Measurements from ENCODE around the gene FYB1. TPM values are rescaled to one million over a fixed set of nuclear protein-coding genes. Genes with fewer than 3 reads are reported as not detected.

FYB1 gene
- total RNA-seq, 2 donors from 2014 or later: not detected

DNA sequence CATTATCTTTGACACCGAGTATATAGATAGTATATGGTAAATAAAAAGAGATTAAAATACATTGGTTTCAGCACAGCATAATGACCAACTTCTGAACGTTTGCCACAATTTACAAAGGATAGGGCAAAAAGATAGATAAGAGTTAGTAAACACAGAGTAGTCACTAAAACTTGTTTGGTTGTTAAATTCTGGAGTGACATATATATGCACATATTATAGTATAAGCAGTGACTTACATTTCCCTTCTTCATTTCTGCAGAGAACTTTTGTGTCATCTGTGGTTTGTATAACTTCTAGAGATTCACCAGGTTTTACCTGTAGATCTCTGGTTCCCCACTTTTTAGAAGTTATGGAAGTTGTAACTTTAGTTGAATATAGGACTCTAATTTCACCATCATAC lies 100.7 kb downstream of the FYB1 start:
- Mint-ChIP-seq H3K4me1 (no peaks in the 10 kb centered on the region), H3K4me3 (no peak overlapping the region), H3K36me3 (ENCODE audit: low read depth) (no peaks in the 10 kb centered on the region), H3K27ac (no peak overlapping the region), H3K9me3 (no peaks in the 10 kb centered on the region), H3K27me3 (ENCODE audit: insufficient read depth) (no peaks in the 10 kb centered on the region)
- Histone ChIP-seq H3K27me3 (ENCODE audit: control insufficient read depth, insufficient read depth, low read length, poor library complexity, severe bottlenecking) (no peaks in the 10 kb centered on the region), H3K9ac (ENCODE audit: extremely low read depth, low read length, poor library complexity, severe bottlenecking) (no peak overlapping the region), H3K4me1 (ENCODE audit: control insufficient read depth, insufficient read depth, low read length) (no peaks in the 10 kb centered on the region), H3K27ac (ENCODE audit: low read depth, low read length) (no peak overlapping the region), H3K36me3 (ENCODE audit: control insufficient read depth, insufficient read depth, low read length) (no peaks in the 10 kb centered on the region), H3K9me3 (ENCODE audit: control insufficient read depth, low read length) (no peaks in the 10 kb centered on the region), H3K4me3 (ENCODE audit: low read length) (no peak overlapping the region)
- no peak for DNase-seq
- WGBS, 2 experiments (ENCODE audit: insufficient coverage in 1 of 2, insufficient read length in 1 of 2): 88 to 100% methylated on average over 2 of the region's 2 CpGs
- TF ChIP-seq, protein P1, sequence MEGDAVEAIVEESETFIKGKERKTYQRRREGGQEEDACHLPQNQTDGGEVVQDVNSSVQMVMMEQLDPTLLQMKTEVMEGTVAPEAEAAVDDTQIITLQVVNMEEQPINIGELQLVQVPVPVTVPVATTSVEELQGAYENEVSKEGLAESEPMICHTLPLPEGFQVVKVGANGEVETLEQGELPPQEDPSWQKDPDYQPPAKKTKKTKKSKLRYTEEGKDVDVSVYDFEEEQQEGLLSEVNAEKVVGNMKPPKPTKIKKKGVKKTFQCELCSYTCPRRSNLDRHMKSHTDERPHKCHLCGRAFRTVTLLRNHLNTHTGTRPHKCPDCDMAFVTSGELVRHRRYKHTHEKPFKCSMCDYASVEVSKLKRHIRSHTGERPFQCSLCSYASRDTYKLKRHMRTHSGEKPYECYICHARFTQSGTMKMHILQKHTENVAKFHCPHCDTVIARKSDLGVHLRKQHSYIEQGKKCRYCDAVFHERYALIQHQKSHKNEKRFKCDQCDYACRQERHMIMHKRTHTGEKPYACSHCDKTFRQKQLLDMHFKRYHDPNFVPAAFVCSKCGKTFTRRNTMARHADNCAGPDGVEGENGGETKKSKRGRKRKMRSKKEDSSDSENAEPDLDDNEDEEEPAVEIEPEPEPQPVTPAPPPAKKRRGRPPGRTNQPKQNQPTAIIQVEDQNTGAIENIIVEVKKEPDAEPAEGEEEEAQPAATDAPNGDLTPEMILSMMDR (conservative IDR thresholded peaks at IDR 0.05): no peak

DNA sequence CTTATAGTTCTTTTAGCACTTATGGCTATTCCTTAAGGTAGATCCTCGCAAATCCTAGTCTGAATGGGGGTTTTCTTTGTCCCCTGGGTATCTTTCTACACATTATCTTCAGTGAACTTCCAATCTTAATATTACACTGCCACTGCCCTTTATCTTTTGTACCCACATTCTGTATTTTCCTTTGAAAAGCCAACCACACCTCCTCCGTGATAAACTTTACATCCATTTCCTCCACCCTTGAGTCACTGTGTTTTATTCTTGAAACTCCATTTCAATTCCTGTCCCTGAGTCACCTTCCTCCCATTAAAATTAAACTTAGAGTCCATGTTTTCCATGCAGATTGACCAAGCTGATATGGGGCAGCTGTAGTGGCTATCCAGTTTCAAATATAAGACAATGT lies 102.0 kb downstream of the FYB1 start:
- Mint-ChIP-seq H3K27me3 (ENCODE audit: insufficient read depth) (no peaks in the 10 kb centered on the region), H3K4me3 (no peak overlapping the region), H3K4me1 (no peaks in the 10 kb centered on the region), H3K36me3 (ENCODE audit: low read depth) (no peaks in the 10 kb centered on the region), H3K9me3 (no peaks in the 10 kb centered on the region), H3K27ac (no peak overlapping the region)
- no peaks in the 10 kb centered on the region for H3K9me3 ChIP-seq (ENCODE audit: control insufficient read depth, low read length)
- no peak overlapping the region for H3K4me3 ChIP-seq (ENCODE audit: low read length)
- H3K9ac ChIP-seq (ENCODE audit: extremely low read depth, low read length, poor library complexity, severe bottlenecking): no peak overlapping the region
- TF ChIP-seq, protein P1 (conservative IDR thresholded peaks at IDR 0.05): no peak
- no peaks in the 10 kb centered on the region for H3K4me1 ChIP-seq (ENCODE audit: control insufficient read depth, insufficient read depth, low read length)
- no peaks in the 10 kb centered on the region for H3K27me3 ChIP-seq (ENCODE audit: control insufficient read depth, insufficient read depth, low read length, poor library complexity, severe bottlenecking)
- no peaks in the 10 kb centered on the region for H3K36me3 ChIP-seq (ENCODE audit: control insufficient read depth, insufficient read depth, low read length)
- WGBS, 2 experiments (ENCODE audit: insufficient coverage in 1 of 2, insufficient read length in 1 of 2): 85 to 89% methylated on average over 2 of the region's 2 CpGs
- DNase-seq: no peak
- no peak overlapping the region for H3K27ac ChIP-seq (ENCODE audit: low read depth, low read length)

DNA sequence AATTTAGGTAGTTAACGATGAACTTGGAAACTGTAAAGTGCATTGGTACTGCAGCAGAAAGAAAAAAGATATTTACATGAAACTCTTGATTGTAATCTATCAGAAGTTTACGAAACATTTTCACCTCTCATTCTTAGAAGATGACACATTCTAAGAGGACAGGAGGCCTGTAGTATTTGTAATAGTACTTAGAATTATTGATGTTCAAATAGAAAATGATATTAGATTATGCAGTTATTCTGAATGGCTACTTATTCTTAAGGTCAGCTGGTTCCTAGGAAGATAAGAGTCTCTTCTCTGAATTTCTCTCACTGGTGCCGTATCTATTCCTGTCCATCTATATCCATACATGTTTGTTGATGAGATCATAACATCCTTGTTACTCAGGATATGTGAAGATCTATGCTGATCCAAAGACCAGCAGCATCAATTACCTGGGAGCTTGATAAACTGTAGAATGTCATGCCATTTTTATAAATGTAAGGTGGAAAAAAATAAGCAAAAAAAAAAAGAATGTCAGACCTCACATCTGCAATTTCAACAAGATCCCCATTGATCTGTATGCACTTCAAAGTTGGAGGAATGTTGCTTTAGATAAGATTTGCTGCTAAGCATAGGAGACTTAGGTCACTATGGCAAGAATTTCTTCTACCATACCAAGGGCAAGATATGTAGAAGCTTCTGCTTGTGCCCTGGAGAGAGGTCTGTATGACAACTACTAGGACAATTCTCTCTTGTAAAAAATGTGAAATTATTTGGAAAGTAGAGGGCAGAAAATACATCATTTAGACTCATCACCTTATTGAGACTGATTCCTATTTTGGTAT lies 102.8 kb downstream of the FYB1 start:
- Mint-ChIP-seq H3K36me3 (ENCODE audit: low read depth) (no peaks in the 10 kb centered on the region), H3K4me3 (no peak overlapping the region), H3K4me1 (no peaks in the 10 kb centered on the region), H3K9me3 (no peaks in the 10 kb centered on the region), H3K27ac (no peak overlapping the region), H3K27me3 (ENCODE audit: insufficient read depth) (no peaks in the 10 kb centered on the region)
- Histone ChIP-seq H3K27ac (ENCODE audit: low read depth, low read length) (no peak overlapping the region), H3K9ac (ENCODE audit: extremely low read depth, low read length, poor library complexity, severe bottlenecking) (no peak overlapping the region), H3K9me3 (ENCODE audit: control insufficient read depth, low read length) (no peaks in the 10 kb centered on the region), H3K4me1 (ENCODE audit: control insufficient read depth, insufficient read depth, low read length) (no peaks in the 10 kb centered on the region), H3K27me3 (ENCODE audit: control insufficient read depth, insufficient read depth, low read length, poor library complexity, severe bottlenecking) (no peaks in the 10 kb centered on the region), H3K36me3 (ENCODE audit: control insufficient read depth, insufficient read depth, low read length) (no peaks in the 10 kb centered on the region), H3K4me3 (ENCODE audit: low read length) (no peak overlapping the region)
- TF ChIP-seq, protein P1 (conservative IDR thresholded peaks at IDR 0.05): no peak
- WGBS, 2 experiments (ENCODE audit: insufficient coverage in 1 of 2, insufficient read length in 1 of 2): 100% methylated on average over 1 to 2 of the region's 3 CpGs
- DNase-seq: no peak
